SK-N-SH treated with all-trans-retinoic acid at 6 μM for 48 hours (cell line): Measurements from ENCODE around the gene FFAR2.
"Not testable (repeated sequence)": the region's sequence is repeated elsewhere in the genome, so short reads cannot be mapped to it uniquely, and the experiment has no call there.

ENCODE experiments used
- ATAC-seq: fragments of 200-7000 bp; cut with Tn5 transposase; 3 replicates; pipeline ENCODE4 v1.9.1; 2020; ENCODE audit warnings: mild to moderate bottlenecking, moderate library complexity
- ARNTL ChIP-seq: fragments of 450-650 bp; formaldehyde crosslinking; IDR thresholded peaks from 2 replicates; pipeline ENCODE4 v1.5.0; 2020; ENCODE audit warnings: low read depth, mild to moderate bottlenecking, moderate library complexity, borderline replicate concordance
- BACH2 ChIP-seq: fragments of 250-450 bp; sonication (Bioruptor Pico); IDR thresholded peaks from 2 replicates; pipeline ENCODE4 v1.9.0; 2021; ENCODE audit warnings: mild to moderate bottlenecking, borderline replicate concordance
- CSDC2 ChIP-seq: fragments of 250-450 bp; sonication (Bioruptor Pico); IDR thresholded peaks from 2 replicates; pipeline ENCODE4 v1.5.0; 2020; ENCODE audit warnings: mild to moderate bottlenecking, moderate library complexity
- ESRRG ChIP-seq: fragments of 250-450 bp; sonication (Bioruptor Pico); IDR thresholded peaks from 2 replicates; pipeline ENCODE4 v1.6.1; 2021; ENCODE audit warnings: mild to moderate bottlenecking
- GLIS3 ChIP-seq: fragments of 250-450 bp; sonication (Bioruptor Pico); IDR thresholded peaks from 2 replicates; pipeline ENCODE4 v1.5.0; 2020; ENCODE audit warnings: mild to moderate bottlenecking, moderate library complexity
- OSR1 ChIP-seq: fragments of 250-450 bp; sonication (Bioruptor Pico); IDR thresholded peaks from 2 replicates; pipeline ENCODE4 v1.8.0; 2022; ENCODE audit warnings: moderate library complexity, mild to moderate bottlenecking, inconsistent platforms
- PPARA ChIP-seq: fragments of 250-450 bp; sonication (Bioruptor Pico); IDR thresholded peaks from 2 replicates; pipeline ENCODE4 v1.5.0; 2020; ENCODE audit warnings: mild to moderate bottlenecking, borderline replicate concordance
- SNAI2 ChIP-seq: fragments of 250-450 bp; sonication (Bioruptor Pico); IDR thresholded peaks from 2 replicates; pipeline ENCODE4 v1.5.0; 2020; ENCODE audit warnings: mild to moderate bottlenecking, moderate library complexity
- TOX ChIP-seq: fragments of 250-450 bp; sonication (Bioruptor Pico); IDR thresholded peaks from 2 replicates; pipeline ENCODE4 v1.8.0; 2021; ENCODE audit warnings: mild to moderate bottlenecking, moderate library complexity, borderline replicate concordance
- ZC3H10 ChIP-seq: fragments of 250-450 bp; sonication (Bioruptor Pico); IDR thresholded peaks from 2 replicates; pipeline ENCODE4 v1.5.1; 2021; ENCODE audit warnings: mild to moderate bottlenecking, moderate library complexity
- ZFP3 ChIP-seq: fragments of 250-450 bp; sonication (Bioruptor Pico); IDR thresholded peaks from 2 replicates; pipeline ENCODE4 v1.5.0; 2020; ENCODE audit warnings: mild to moderate bottlenecking, moderate library complexity
- ZFP30 ChIP-seq: fragments of 450-650 bp; formaldehyde crosslinking; IDR thresholded peaks from 2 replicates; pipeline ENCODE4 v1.5.0; 2022; ENCODE audit warnings: mild to moderate bottlenecking, moderate library complexity
- ZNF565 ChIP-seq: fragments of 450-650 bp; formaldehyde crosslinking; conservative IDR thresholded peaks from 2 replicates; pipeline ENCODE4 v1.5.0; 2020; ENCODE audit warnings: low read depth, mild to moderate bottlenecking, moderate library complexity
- ZNF70 ChIP-seq: fragments of 450-650 bp; formaldehyde crosslinking; IDR thresholded peaks from 2 replicates; pipeline ENCODE4 v1.5.0; 2020; ENCODE audit warnings: mild to moderate bottlenecking, moderate library complexity
- ZNF8 ChIP-seq: fragments of 450-650 bp; formaldehyde crosslinking; IDR thresholded peaks from 2 replicates; pipeline ENCODE4 v1.5.0; 2020; ENCODE audit warnings: mild to moderate bottlenecking, moderate library complexity
- TF ChIP-seq, protein P1 (sequence below): fragments of 250-450 bp; sonication (Bioruptor Pico); IDR thresholded peaks from 2 replicates; pipeline ENCODE4 v1.8.0; 2020; ENCODE audit warnings: mild to moderate bottlenecking, moderate library complexity, borderline replicate concordance
- TF ChIP-seq, protein P2 (sequence below): fragments of 250-450 bp; sonication (Bioruptor Pico); IDR thresholded peaks from 2 replicates; pipeline ENCODE4 v1.5.1; 2021; ENCODE audit warnings: mild to moderate bottlenecking, moderate library complexity
- TF ChIP-seq, protein P3 (sequence below): fragments of 250-450 bp; sonication (Bioruptor Pico); IDR thresholded peaks from 2 replicates; pipeline ENCODE4 v1.5.1; 2020; ENCODE audit warnings: low read depth, mild to moderate bottlenecking, moderate library complexity
- TF ChIP-seq, protein P4 (sequence below): fragments of 250-450 bp; sonication (Bioruptor Pico); IDR thresholded peaks from 2 replicates; pipeline ENCODE4 v1.8.0; 2021; ENCODE audit warnings: low read depth, mild to moderate bottlenecking, moderate library complexity, borderline replicate concordance
- TF ChIP-seq, protein P5 (sequence below): fragments of 250-450 bp; sonication (Bioruptor Pico); IDR thresholded peaks from 2 replicates; pipeline ENCODE4 v1.5.0; 2020; ENCODE audit warnings: mild to moderate bottlenecking, moderate library complexity

FFAR2 gene

DNA sequence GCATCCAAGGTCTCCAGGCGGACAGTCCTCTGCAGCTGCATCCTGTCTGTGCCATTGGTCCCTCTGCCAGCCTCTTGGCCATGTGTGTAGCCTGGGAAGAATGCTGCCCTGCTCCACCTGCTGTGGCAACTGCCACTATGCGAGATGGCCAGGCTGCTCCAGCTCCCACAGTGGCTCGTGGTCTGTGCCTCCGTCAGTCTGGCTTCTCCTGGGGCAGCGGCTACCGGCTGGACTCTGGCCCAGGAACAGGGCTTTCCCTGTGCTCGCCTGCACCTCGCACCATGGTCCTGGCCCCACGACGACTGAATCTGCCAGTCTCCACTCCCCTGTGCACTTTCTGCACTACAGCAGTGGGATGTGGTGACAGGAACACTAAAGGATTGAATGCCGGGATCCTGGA is 26.7 kb upstream of the FFAR2 start:
- ATAC-seq: no peak
- TF ChIP-seq CSDC2 (CRISPR knock-in tag) (no peak), ZFP30 (CRISPR knock-in tag) (no peak), ZNF565 (CRISPR knock-in tag) (no peak), ZC3H10 (CRISPR knock-in tag) (no peak)
- TF ChIP-seq, all 23 proteins: peak for 0

DNA sequence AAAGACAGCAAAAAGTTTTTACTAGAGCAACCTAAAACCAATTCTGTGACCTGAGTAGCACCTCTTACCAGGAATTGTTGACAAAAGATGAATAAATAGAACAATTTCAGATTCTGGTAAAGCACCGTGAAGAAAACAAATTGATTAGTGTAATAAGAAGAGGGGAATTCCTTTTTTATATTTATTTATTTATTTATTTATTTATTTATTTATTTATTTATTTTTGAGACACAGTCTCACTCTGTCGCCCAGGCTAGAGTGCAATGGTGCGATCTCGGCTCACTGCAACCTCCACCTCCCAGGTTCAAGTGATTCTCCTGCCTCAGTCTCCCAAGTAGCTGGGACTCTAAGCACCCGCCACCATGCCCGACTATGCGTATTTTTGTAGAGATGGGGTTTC is 24.7 kb upstream of the FFAR2 start:
- not testable (repeated sequence) for ATAC-seq

DNA sequence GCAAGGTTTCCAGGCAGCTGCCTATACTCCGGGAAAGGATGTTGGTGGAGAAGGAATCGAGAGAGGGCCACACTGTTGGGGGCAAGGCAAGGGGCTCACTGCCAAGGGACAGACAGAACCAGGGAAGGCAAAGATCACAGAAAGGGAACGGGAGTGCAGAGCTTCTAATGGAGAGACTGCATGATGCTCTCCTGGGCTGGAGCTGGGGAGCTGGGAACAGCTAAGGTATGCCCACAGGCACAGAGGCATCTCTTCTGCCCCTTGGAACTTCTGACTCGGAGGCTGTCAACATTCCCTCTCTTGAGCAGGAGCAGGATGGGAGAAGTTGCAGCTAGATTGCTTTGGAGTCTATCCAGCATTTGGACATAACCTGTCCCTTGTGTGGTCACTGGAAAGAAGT is 22.4 kb upstream of the FFAR2 start:
- ATAC-seq: no peak

DNA sequence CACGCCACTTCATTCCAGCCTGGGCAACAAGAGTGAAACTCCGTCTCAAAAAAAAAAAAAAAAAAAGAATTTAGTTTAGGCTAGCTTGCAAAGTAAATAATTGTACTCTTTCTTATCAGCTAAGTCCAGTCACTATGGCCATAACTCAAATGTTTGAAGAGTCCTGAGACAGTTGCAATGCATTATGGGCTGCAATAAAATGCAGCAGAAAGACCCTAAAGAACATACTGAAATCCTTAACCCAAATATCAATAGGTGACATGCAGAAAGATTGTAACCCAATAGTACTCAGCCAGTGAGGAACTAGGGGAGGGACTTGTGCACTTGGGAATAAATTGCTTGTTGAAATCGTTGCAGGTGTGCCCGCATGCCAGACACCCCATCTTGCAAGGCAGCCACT is 20.9 kb upstream of the FFAR2 start:
- TF ChIP-seq PPARA: no peak
- TF ChIP-seq SNAI2 (CRISPR knock-in tag): no peak
- TF ChIP-seq, all 23 proteins: peak for 0
- ATAC-seq: no peak

More for the DNA sequence above, 22.4 kb upstream of the FFAR2 start:
- TF ChIP-seq, protein P1, sequence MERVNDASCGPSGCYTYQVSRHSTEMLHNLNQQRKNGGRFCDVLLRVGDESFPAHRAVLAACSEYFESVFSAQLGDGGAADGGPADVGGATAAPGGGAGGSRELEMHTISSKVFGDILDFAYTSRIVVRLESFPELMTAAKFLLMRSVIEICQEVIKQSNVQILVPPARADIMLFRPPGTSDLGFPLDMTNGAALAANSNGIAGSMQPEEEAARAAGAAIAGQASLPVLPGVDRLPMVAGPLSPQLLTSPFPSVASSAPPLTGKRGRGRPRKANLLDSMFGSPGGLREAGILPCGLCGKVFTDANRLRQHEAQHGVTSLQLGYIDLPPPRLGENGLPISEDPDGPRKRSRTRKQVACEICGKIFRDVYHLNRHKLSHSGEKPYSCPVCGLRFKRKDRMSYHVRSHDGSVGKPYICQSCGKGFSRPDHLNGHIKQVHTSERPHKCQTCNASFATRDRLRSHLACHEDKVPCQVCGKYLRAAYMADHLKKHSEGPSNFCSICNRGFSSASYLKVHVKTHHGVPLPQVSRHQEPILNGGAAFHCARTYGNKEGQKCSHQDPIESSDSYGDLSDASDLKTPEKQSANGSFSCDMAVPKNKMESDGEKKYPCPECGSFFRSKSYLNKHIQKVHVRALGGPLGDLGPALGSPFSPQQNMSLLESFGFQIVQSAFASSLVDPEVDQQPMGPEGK: no peak
- TF ChIP-seq ZNF565 (CRISPR knock-in tag): no peak
- TF ChIP-seq TOX (CRISPR knock-in tag): no peak
- no peak for TF ChIP-seq BACH2
- no peak for TF ChIP-seq ZFP3 (CRISPR knock-in tag)
- no peak for TF ChIP-seq ARNTL
- no peak for TF ChIP-seq SNAI2 (CRISPR knock-in tag)

DNA sequence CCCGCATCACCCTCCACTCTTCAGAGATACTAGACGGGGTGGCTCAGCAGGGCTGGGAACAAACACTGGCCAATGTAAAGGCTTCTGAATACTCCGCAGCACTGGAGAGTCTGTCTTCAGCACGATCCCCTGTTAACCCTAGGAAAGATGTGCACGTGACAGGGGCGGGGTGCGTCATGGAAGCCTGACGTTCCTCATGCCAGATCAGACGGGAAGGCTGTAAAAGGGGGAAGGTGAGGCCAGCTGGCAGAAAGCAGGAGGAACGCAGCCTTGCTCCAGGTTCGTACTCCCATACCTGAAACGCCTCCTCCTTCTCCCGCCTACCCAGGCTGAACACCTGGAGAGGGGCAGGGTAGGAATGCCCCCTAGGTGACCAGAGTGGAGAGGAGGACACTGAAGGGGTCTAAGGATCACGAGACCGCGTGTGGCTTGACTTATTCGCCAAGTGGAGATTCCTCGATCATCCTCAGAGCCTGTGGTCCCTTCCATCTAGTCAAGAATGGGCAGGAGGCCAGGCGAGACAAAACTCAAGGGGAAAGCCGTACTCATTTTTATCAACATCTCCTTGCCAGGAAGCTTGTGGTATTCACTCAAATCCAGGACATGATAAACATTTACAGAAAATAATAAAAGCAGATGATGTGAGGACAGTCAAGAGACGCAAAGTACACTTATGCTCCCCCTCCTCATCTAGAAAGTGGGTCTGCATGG is 18.2 kb upstream of the FFAR2 start:
- TF ChIP-seq ARNTL (no peak), ESRRG (CRISPR knock-in tag) (no peak), OSR1 (no peak), ZFP3 (CRISPR knock-in tag) (no peak), ZNF8 (CRISPR knock-in tag) (no peak), GLIS3 (CRISPR knock-in tag) (no peak), ZC3H10 (CRISPR knock-in tag) (no peak), ZNF70 (CRISPR knock-in tag) (no peak), SNAI2 (CRISPR knock-in tag) (no peak), PPARA (no peak)
- TF ChIP-seq, protein P2, sequence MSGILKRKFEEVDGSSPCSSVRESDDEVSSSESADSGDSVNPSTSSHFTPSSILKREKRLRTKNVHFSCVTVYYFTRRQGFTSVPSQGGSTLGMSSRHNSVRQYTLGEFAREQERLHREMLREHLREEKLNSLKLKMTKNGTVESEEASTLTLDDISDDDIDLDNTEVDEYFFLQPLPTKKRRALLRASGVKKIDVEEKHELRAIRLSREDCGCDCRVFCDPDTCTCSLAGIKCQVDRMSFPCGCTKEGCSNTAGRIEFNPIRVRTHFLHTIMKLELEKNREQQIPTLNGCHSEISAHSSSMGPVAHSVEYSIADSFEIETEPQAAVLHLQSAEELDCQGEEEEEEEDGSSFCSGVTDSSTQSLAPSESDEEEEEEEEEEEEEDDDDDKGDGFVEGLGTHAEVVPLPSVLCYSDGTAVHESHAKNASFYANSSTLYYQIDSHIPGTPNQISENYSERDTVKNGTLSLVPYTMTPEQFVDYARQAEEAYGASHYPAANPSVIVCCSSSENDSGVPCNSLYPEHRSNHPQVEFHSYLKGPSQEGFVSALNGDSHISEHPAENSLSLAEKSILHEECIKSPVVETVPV: no peak
- TF ChIP-seq, protein P3, sequence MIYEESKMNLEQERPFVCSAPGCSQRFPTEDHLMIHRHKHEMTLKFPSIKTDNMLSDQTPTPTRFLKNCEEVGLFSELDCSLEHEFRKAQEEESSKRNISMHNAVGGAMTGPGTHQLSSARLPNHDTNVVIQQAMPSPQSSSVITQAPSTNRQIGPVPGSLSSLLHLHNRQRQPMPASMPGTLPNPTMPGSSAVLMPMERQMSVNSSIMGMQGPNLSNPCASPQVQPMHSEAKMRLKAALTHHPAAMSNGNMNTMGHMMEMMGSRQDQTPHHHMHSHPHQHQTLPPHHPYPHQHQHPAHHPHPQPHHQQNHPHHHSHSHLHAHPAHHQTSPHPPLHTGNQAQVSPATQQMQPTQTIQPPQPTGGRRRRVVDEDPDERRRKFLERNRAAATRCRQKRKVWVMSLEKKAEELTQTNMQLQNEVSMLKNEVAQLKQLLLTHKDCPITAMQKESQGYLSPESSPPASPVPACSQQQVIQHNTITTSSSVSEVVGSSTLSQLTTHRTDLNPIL (CRISPR knock-in tag): no peak
- TF ChIP-seq, protein P4, sequence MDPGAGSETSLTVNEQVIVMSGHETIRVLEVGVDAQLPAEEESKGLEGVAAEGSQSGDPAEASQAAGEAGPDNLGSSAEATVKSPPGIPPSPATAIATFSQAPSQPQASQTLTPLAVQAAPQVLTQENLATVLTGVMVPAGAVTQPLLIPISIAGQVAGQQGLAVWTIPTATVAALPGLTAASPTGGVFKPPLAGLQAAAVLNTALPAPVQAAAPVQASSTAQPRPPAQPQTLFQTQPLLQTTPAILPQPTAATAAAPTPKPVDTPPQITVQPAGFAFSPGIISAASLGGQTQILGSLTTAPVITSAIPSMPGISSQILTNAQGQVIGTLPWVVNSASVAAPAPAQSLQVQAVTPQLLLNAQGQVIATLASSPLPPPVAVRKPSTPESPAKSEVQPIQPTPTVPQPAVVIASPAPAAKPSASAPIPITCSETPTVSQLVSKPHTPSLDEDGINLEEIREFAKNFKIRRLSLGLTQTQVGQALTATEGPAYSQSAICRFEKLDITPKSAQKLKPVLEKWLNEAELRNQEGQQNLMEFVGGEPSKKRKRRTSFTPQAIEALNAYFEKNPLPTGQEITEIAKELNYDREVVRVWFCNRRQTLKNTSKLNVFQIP (CRISPR knock-in tag): no peak
- TF ChIP-seq, protein P5, sequence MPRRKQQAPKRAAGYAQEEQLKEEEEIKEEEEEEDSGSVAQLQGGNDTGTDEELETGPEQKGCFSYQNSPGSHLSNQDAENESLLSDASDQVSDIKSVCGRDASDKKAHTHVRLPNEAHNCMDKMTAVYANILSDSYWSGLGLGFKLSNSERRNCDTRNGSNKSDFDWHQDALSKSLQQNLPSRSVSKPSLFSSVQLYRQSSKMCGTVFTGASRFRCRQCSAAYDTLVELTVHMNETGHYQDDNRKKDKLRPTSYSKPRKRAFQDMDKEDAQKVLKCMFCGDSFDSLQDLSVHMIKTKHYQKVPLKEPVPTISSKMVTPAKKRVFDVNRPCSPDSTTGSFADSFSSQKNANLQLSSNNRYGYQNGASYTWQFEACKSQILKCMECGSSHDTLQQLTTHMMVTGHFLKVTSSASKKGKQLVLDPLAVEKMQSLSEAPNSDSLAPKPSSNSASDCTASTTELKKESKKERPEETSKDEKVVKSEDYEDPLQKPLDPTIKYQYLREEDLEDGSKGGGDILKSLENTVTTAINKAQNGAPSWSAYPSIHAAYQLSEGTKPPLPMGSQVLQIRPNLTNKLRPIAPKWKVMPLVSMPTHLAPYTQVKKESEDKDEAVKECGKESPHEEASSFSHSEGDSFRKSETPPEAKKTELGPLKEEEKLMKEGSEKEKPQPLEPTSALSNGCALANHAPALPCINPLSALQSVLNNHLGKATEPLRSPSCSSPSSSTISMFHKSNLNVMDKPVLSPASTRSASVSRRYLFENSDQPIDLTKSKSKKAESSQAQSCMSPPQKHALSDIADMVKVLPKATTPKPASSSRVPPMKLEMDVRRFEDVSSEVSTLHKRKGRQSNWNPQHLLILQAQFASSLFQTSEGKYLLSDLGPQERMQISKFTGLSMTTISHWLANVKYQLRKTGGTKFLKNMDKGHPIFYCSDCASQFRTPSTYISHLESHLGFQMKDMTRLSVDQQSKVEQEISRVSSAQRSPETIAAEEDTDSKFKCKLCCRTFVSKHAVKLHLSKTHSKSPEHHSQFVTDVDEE (CRISPR knock-in tag): no peak
- TF ChIP-seq, protein P1: no peak

More for the DNA sequence above, 18.2 kb upstream of the FFAR2 start:
- no peak for ATAC-seq
